GM12878 (cell line): ENCODE data around the gene ZFAND2A.

Experiments
- CEBPB ChIP-seq, 2 experiments: fragments of 150-350 bp in 1 of 2; IDR thresholded peaks; 2 replicates each; pipeline ENCODE4 v1.6.1; 2012 to 2014; ENCODE audit warnings: low read depth in 2 of 2, low read length in 2 of 2, borderline replicate concordance in 1 of 2, inconsistent platforms in 1 of 2
- CTCF ChIP-seq, 3 experiments: IDR thresholded peaks in 2 of 3; conservative IDR thresholded peaks in 1 of 3; 2 replicates each; pipeline ENCODE4 v1.5.1; 2011; ENCODE audit warnings: low read depth in 3 of 3, low read length in 3 of 3, mild to moderate bottlenecking in 3 of 3, control low read depth in 2 of 3, moderate library complexity in 2 of 3, inconsistent platforms in 1 of 3, mixed read lengths in 1 of 3; ENCODE audit not compliant: control insufficient read depth in 2 of 3, insufficient read depth in 1 of 3; ENCODE audit errors: extremely low read depth in 1 of 3
- EP300 ChIP-seq, 2 experiments: fragments of 150-350 bp in 1 of 2; IDR thresholded peaks; 2 replicates each; pipeline ENCODE4 v1.6.1; 2011 to 2012; ENCODE audit warnings: low read depth in 2 of 2, low read length in 2 of 2, borderline replicate concordance in 1 of 2, improper control_type of control experiment in 1 of 2, inconsistent platforms in 1 of 2; ENCODE audit not compliant: control insufficient read depth in 1 of 2
- ESRRA ChIP-seq: IDR thresholded peaks from 2 replicates; pipeline ENCODE4 v1.6.1; 2012; ENCODE audit warnings: mild to moderate bottlenecking, low read length, improper control_type of control experiment
- EZH2 ChIP-seq: IDR thresholded peaks from 2 replicates; pipeline ENCODE4 v1.6.1; 2012; ENCODE audit warnings: low read depth, mild to moderate bottlenecking, control low read depth, inconsistent platforms, low read length, borderline replicate concordance; ENCODE audit not compliant: control insufficient read depth
- FOXM1 ChIP-seq: IDR thresholded peaks from 2 replicates; pipeline ENCODE4 v1.6.1; 2012; ENCODE audit warnings: low read depth, mild to moderate bottlenecking, inconsistent platforms, low read length, moderate library complexity
- POLR2A ChIP-seq: IDR thresholded peaks from 2 replicates; pipeline ENCODE4 v1.6.1; 2011; ENCODE audit warnings: low read depth, mild to moderate bottlenecking, low read length
- POLR2AphosphoS5 ChIP-seq: IDR thresholded peaks from 2 replicates; pipeline ENCODE4 v1.6.1; 2011; ENCODE audit warnings: mild to moderate bottlenecking, low read length, inconsistent platforms
- RAD21 ChIP-seq: IDR thresholded peaks from 2 replicates; pipeline ENCODE4 v1.6.1; 2011; ENCODE audit warnings: mild to moderate bottlenecking, low read depth, low read length, moderate library complexity; ENCODE audit not compliant: insufficient read depth
- RFX5 ChIP-seq: IDR thresholded peaks from 2 replicates; pipeline ENCODE4 v1.6.1; 2011; ENCODE audit warnings: low read depth, low read length, improper control_type of control experiment
- RUNX3 ChIP-seq: IDR thresholded peaks from 2 replicates; pipeline ENCODE4 v1.6.1; 2012; ENCODE audit warnings: low read length, inconsistent platforms

GRCh38 chr7:1111156-1111555 lies 48.8 kb downstream of the ZFAND2A start:
- TF ChIP-seq RAD21 (no peak), EZH2 (no peak), RUNX3 (no peak), RFX5 (no peak), EP300 (IDR thresholded peaks at IDR 0.05; ENCODE audit: borderline replicate concordance in 1 of 2, control insufficient read depth in 1 of 2, low read depth in 2 of 2, low read length in 2 of 2) (no peak), CEBPB (IDR thresholded peaks at IDR 0.05; ENCODE audit: borderline replicate concordance in 1 of 2, low read depth in 2 of 2, low read length in 2 of 2) (no peak), POLR2AphosphoS5 (no peak), FOXM1 (no peak), CTCF (IDR thresholded peaks at IDR 0.05 in 2 of 3, conservative IDR thresholded peaks at IDR 0.05 in 1 of 3; ENCODE audit: control insufficient read depth in 2 of 3, extremely low read depth in 1 of 3, insufficient read depth in 1 of 3, low read depth in 3 of 3, low read length in 3 of 3) (no peak), ESRRA (no peak), POLR2A (no peak)
